Gastroesophageal sphincter (tissue), 4 donors: ENCODE results near the gene CENPA. TPM values are rescaled to one million over a fixed set of nuclear protein-coding genes. Genes with fewer than 3 reads are reported as not detected.

Source experiments
- ATAC-seq: fragments of 150-250 bp; one replicate; pipeline ENCODE4 v1.9.1; 2016; ENCODE audit warnings: mild to moderate bottlenecking, moderate library complexity
- H3K27ac ChIP-seq, 4 donors: fragments of 200-600 bp; sonication (generic) in 3 of 4; 1 replicate in 3 of 4; 2 replicates in 1 of 4; pipeline ENCODE4 v1.5.1; 2016 to 2019
- H3K27me3 ChIP-seq: fragments of 200-600 bp; sonication (generic); one replicate; pipeline ENCODE4 v1.5.1; 2019
- H3K36me3 ChIP-seq, 2 donors: fragments of 200-600 bp; sonication (generic); one replicate each; pipeline ENCODE4 v1.5.1; 2019; ENCODE audit warnings: control low read depth in 1 of 2
- H3K4me1 ChIP-seq, 3 donors: fragments of 200-600 bp; sonication (generic); 1 replicate in 2 of 3; 2 replicates in 1 of 3; pipeline ENCODE4 v1.5.1; 2016 to 2019; ENCODE audit warnings: control low read depth in 2 of 3
- H3K4me3 ChIP-seq, 2 donors: fragments of 200-600 bp; sonication (generic); one replicate each; pipeline ENCODE4 v1.5.1; 2019; ENCODE audit warnings: mild to moderate bottlenecking in 1 of 2, moderate library complexity in 1 of 2
- H3K9me3 ChIP-seq, 3 donors: fragments of 200-600 bp; sonication (generic); one replicate each; pipeline ENCODE4 v1.5.1; 2017 to 2019; ENCODE audit warnings: control low read depth in 2 of 3
- EP300 ChIP-seq: sonication (generic); formaldehyde crosslinking; IDR thresholded peaks from one replicate; pipeline ENCODE4 v1.6.1; 2017; ENCODE audit warnings: antibody characterized with exemption, mild to moderate bottlenecking
- POLR2A ChIP-seq, 2 donors: fragments of 450-650 bp; IDR thresholded peaks; one replicate each; pipeline ENCODE4 v1.6.1; 2017; ENCODE audit warnings: antibody characterized with exemption in 2 of 2, mild to moderate bottlenecking in 2 of 2, moderate library complexity in 1 of 2
- POLR2AphosphoS5 ChIP-seq: sonication (generic); formaldehyde crosslinking; IDR thresholded peaks from one replicate; pipeline ENCODE4 v1.6.1; 2017; ENCODE audit warnings: antibody characterized with exemption
- WGBS, 2 donors: methylation state at CpG; one replicate each; pipeline ENCODE4 v1.1.5; 2018; ENCODE audit warnings: low coverage in 1 of 2; 5-methylcytosine and 5-hydroxymethylcytosine counted together
- total RNA-seq, 4 donors: library from RNA; depleted of rRNA; stranded (reverse); fragments of >200 nt; gene quantifications; one replicate each; pipeline ENCODE4 v1.1.0, GENCODE V29; 2016
- TF ChIP-seq, protein P1 (sequence below), 4 experiments: fragments of 200-600 bp in 2 of 4; fragments of 450-650 bp in 2 of 4; sonication (generic) in 1 of 4; IDR thresholded peaks; one replicate each; pipeline ENCODE4 v1.5.1; 2017 to 2019; ENCODE audit warnings: antibody characterized with exemption in 4 of 4, mild to moderate bottlenecking in 2 of 4, moderate library complexity in 2 of 4

Gene CENPA
- total RNA-seq, 4 donors from 2014 or later: not detected

DNA sequence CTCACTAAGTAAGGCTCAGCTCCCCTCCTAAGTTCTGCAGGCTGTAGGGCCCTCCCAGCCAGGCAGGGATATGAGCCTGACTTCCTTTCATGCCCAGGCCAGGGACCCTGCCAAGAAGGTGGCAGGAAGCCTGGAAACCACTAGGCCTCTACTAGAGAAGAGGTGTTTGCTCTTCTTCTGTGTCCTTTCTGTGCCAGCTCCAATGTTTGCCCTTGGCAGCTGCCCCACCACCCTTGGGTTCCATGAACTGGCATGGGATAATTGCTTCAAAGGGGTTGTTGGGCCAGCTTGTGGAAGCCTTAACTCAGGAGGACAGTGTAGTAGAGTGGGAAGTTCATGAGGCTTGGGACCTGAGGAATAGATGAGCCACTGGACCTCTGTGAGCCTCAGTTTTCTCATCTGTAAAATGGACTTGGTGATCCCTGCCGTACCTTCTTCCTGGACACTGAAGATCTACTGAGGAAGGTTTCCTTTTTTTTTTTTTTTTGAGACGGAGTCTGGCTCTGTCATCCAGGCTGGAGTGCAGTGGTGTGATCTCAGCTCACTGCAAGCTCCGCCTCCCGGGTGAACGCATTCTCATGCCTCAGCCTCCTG is 17.9 kb upstream of the CENPA start:
- ATAC-seq: no peak
- no peak overlapping the region for H3K4me3 ChIP-seq
- H3K27ac ChIP-seq: peak overlapping the region in 2 of 4 donors; percentile 82 to 95
- H3K4me1 ChIP-seq: peaks cover 14 to 91% (median 65%) of the 10 kb centered on the region in 3 donors
- no peak for TF ChIP-seq EP300
- TF ChIP-seq, protein P1, sequence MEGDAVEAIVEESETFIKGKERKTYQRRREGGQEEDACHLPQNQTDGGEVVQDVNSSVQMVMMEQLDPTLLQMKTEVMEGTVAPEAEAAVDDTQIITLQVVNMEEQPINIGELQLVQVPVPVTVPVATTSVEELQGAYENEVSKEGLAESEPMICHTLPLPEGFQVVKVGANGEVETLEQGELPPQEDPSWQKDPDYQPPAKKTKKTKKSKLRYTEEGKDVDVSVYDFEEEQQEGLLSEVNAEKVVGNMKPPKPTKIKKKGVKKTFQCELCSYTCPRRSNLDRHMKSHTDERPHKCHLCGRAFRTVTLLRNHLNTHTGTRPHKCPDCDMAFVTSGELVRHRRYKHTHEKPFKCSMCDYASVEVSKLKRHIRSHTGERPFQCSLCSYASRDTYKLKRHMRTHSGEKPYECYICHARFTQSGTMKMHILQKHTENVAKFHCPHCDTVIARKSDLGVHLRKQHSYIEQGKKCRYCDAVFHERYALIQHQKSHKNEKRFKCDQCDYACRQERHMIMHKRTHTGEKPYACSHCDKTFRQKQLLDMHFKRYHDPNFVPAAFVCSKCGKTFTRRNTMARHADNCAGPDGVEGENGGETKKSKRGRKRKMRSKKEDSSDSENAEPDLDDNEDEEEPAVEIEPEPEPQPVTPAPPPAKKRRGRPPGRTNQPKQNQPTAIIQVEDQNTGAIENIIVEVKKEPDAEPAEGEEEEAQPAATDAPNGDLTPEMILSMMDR (IDR thresholded peaks at IDR 0.05): no peak
- no peak for TF ChIP-seq POLR2AphosphoS5
- no peak for TF ChIP-seq POLR2A (IDR thresholded peaks at IDR 0.05)
- no peaks in the 10 kb centered on the region for H3K27me3 ChIP-seq
- 92 to 100% methylated on average over 1 to 5 of the region's 5 CpGs for WGBS, 2 donors
- H3K9me3 ChIP-seq: no peaks in the 10 kb centered on the region
- no peaks in the 10 kb centered on the region for H3K36me3 ChIP-seq

DNA sequence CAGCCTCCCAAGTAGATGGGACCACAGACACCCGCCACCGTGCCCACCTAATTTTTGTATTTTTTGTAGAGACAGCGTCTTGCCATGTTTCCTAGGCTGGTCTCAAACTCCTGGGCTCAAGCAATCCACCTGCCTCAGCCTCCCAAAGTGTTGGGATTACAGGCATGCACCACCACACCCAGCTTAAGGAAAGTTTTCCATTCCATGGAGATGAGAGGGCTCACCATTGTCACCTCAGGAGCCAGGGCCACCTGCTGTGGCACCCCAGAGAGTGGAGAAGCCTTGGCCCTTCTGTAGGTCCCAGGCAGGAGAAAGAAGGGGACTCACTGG is 17.1 kb upstream of the CENPA start:
- TF ChIP-seq EP300 (no peak), POLR2AphosphoS5 (no peak)
- TF ChIP-seq, protein P1 (IDR thresholded peaks at IDR 0.05): no peak
- H3K36me3 ChIP-seq: no peaks in the 10 kb centered on the region
- no peak overlapping the region for H3K4me3 ChIP-seq
- H3K27me3 ChIP-seq: no peaks in the 10 kb centered on the region
- peak overlapping the region in 3 of 4 donors; percentile 80 to 95 (median 82) for H3K27ac ChIP-seq
- WGBS, 2 donors: 100% methylated on average over 1 of the region's 3 CpGs; no CpG with 5 or more reads in 1 of the 2 donors
- peaks cover 14 to 91% (median 64%) of the 10 kb centered on the region in 3 donors for H3K4me1 ChIP-seq
- ATAC-seq: no peak
- no peaks in the 10 kb centered on the region for H3K9me3 ChIP-seq

DNA sequence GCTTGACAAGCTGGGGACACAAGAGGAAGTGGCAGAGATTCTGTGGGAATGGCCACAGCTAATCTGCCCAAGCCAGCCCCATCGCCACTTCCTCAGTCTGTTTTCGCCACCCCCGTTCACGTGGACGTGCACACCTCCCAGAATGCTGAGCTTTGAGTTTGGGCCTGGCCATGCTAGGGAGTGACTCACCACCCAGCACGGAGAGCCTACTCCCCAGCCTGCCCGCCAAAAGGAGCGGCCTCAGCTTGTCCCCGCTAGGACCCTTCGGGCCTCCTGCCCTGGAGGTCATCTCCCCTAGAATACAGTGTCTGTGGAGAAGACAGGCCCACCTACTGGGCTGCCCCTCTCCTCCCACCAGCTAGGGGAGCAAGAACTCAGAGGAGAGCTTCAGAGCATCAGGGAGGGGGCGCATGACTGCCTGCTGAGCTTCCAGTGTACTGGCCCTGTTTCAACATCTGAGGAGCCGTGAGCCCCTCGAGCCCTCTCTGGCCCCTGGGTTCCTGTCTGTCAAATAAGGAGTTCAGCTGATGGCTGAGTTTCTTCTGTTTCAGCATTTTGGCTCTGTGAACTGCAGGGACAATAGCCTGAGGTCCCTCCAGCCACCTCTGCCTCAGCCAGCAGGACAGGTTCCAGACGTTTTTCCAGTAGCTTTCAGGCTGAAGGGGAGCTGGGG is 16.6 kb upstream of the CENPA start:
- TF ChIP-seq POLR2AphosphoS5 (peak; percentile 50), EP300 (no peak), POLR2A (IDR thresholded peaks at IDR 0.05) (peak in 1 of 2 donors; percentile 9)
- no peak overlapping the region for H3K4me3 ChIP-seq
- H3K27me3 ChIP-seq: no peaks in the 10 kb centered on the region
- H3K27ac ChIP-seq: peak overlapping the region; percentile 13 to 95 (median 81)
- no peaks in the 10 kb centered on the region for H3K9me3 ChIP-seq
- peaks cover 14 to 94% (median 64%) of the 10 kb centered on the region in 3 donors for H3K4me1 ChIP-seq
- 40% methylated on average over 1 of the region's 14 CpGs; no CpG with 5 or more reads in 1 of the 2 donors for WGBS, 2 donors
- H3K36me3 ChIP-seq: peaks cover 0 to 3% of the 10 kb centered on the region in 2 donors
- ATAC-seq: peak; percentile 71

DNA sequence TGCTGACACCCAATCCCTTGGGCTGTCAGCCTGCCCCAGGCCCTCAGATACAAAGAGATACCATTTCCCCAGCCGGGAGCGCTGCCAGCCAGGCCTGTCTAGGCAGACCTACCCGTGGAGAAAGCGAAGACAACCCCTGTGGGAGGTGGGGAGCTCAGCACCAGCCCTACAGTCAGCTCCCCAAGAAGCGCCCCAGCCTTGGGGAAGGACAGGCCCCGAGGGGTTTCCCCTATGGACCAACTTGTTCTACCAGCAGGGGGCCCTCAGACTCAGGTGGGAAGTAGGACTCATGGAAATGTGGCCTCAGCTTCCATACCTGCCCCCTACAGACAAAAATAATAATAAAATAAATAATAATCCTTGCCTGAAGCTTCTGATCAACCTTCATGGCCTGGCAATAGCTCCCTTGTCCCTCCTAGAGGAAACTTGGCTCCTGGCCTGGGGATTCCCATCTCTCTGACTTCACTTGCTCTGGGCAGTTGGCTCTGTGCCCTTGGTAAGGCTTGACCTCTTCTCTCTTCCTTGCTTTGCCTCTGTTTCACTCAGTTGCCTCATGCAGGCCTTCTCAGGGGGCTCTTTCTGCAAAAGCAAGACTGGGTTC is 14.8 kb upstream of the CENPA start:
- Histone ChIP-seq H3K27ac (peak overlapping the region; percentile 11 to 95 (median 81)), H3K9me3 (no peaks in the 10 kb centered on the region), H3K4me1 (peaks cover 14 to 85% (median 54%) of the 10 kb centered on the region in 3 donors), H3K4me3 (no peak overlapping the region), H3K36me3 (peaks cover 0 to 22% of the 10 kb centered on the region in 2 donors), H3K27me3 (no peaks in the 10 kb centered on the region)
- TF ChIP-seq, protein P1 (IDR thresholded peaks at IDR 0.05): peak in 2 of 4 experiments; percentile 21 to 28
- TF ChIP-seq POLR2AphosphoS5 (peak; percentile 63), POLR2A (IDR thresholded peaks at IDR 0.05) (no peak)
- peak; percentile 23 for ATAC-seq
- 80% methylated on average over 2 of the region's 6 CpGs; no CpG with 5 or more reads in 1 of the 2 donors for WGBS, 2 donors

DNA sequence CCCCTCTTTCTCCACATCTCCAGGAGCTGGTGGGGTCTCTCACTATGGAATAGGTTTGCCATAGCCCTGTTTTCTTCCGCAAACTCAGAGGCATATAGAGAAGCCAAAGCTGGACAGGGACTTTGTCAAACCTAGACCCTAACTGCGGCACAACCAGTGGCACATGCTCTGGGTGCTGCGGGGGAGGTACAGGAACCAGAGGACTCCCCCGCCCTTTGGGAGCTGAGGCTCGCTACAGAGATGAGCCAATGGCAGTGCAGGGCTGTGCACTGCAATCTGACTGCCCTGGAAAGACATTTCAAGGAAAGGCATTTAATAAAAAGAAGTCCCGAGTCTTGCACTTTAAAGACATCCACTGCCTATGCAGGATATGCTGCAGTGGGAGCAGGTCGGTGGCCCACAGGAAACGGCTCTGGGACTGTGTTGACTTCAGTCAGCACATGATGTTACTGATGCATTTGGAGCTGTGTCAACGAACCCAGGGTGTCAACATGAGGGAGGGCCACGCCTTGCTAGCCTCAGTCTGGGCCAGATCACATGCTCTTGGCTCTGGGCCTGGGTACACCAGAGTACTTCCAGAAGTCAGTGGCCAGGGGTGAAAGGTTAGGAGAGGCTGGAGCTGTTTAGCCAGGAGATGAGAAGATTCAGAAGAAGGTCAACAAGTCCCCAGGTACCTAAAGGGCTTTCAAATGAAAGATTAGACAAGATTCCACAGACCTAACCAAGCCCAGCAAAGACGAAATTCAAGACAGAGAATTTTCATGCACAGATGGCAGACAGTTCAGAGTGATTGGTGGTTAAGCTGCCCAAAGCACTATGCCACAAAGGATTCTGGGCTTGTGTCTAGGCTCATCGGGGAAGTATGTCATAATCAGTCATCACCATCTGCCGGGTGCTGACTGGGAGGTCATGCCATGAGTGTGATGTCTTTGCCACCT is 13.5 kb upstream of the CENPA start:
- Histone ChIP-seq H3K36me3 (peaks cover 0 to 34% of the 10 kb centered on the region in 2 donors), H3K27ac (peak overlapping the region; percentile 40 to 95 (median 81)), H3K4me3 (no peak overlapping the region), H3K9me3 (no peaks in the 10 kb centered on the region), H3K4me1 (peaks cover 14 to 72% (median 43%) of the 10 kb centered on the region in 3 donors), H3K27me3 (no peaks in the 10 kb centered on the region)
- WGBS, 2 donors: 10 to 58% methylated on average over 5 to 7 of the region's 13 CpGs
- TF ChIP-seq POLR2A (IDR thresholded peaks at IDR 0.05) (peak in 1 of 2 donors; percentile 27), EP300 (no peak), POLR2AphosphoS5 (peak; percentile 84)
- ATAC-seq: peak; percentile 94
